HEK293T (cell line): ENCODE results near the gene TMEM121B.

ENCODE experiments used
- CTCF ChIA-PET: fragments of 350-600 bp; formaldehyde crosslinking; extraction: SDS; loops from one replicate; lab custom pipeline; 2021; ENCODE audit warnings: antibody characterized with exemption, inconsistent platforms; lab: Yijun Ruan, JAX
- POLR2A ChIA-PET: fragments of 350-600 bp; formaldehyde crosslinking; extraction: SDS; loops from one replicate; lab custom pipeline; 2020; ENCODE audit warnings: antibody characterized with exemption, inconsistent platforms; lab: Yijun Ruan, JAX
- DNase-seq: peaks from one replicate; pipeline ENCODE4 v3.0.0; 2012; ENCODE audit warnings: mixed read lengths; ENCODE audit errors: extremely low spot score
- ARNT ChIP-seq: fragments of 450-650 bp; IDR thresholded peaks from 2 replicates; pipeline ENCODE4 v1.6.1; 2017; ENCODE audit warnings: mild to moderate bottlenecking
- BHLHE40 ChIP-seq: fragments of 450-650 bp; IDR thresholded peaks from 2 replicates; pipeline ENCODE4 v1.6.1; 2016; ENCODE audit warnings: mild to moderate bottlenecking, moderate library complexity, borderline replicate concordance
- CTBP1 ChIP-seq: fragments of 450-650 bp; IDR thresholded peaks from 2 replicates; pipeline ENCODE4 v1.6.1; 2016; ENCODE audit warnings: borderline replicate concordance
- ELF4 ChIP-seq: fragments of 450-650 bp; IDR thresholded peaks from 2 replicates; pipeline ENCODE4 v1.6.1; 2017; ENCODE audit warnings: antibody characterized with exemption
- FOXA1 ChIP-seq: fragments of 450-650 bp; IDR thresholded peaks from 2 replicates; pipeline ENCODE4 v1.6.1; 2016; ENCODE audit warnings: mild to moderate bottlenecking
- FOXK2 ChIP-seq: fragments of 450-650 bp; IDR thresholded peaks from 2 replicates; pipeline ENCODE4 v1.6.1; 2016; ENCODE audit warnings: mild to moderate bottlenecking
- FOXM1 ChIP-seq: fragments of 450-650 bp; IDR thresholded peaks from 2 replicates; pipeline ENCODE4 v1.6.1; 2017; ENCODE audit warnings: mild to moderate bottlenecking, borderline replicate concordance
- HDGF ChIP-seq: fragments of 450-650 bp; IDR thresholded peaks from 2 replicates; pipeline ENCODE4 v1.6.1; 2017; ENCODE audit warnings: antibody characterized with exemption, borderline replicate concordance
- L3MBTL2 ChIP-seq: fragments of 450-650 bp; conservative IDR thresholded peaks from 2 replicates; pipeline ENCODE4 v1.6.1; 2016; ENCODE audit warnings: mild to moderate bottlenecking
- LEF1 ChIP-seq: fragments of 450-650 bp; IDR thresholded peaks from 2 replicates; pipeline ENCODE4 v1.6.1; 2017; ENCODE audit warnings: mild to moderate bottlenecking, borderline replicate concordance
- NFRKB ChIP-seq: fragments of 450-650 bp; IDR thresholded peaks from 2 replicates; pipeline ENCODE4 v1.6.1; 2016; ENCODE audit warnings: mild to moderate bottlenecking, moderate library complexity
- PKNOX1 ChIP-seq: fragments of 450-650 bp; IDR thresholded peaks from 2 replicates; pipeline ENCODE4 v1.6.1; 2016
- SP1 ChIP-seq: fragments of 450-650 bp; IDR thresholded peaks from 2 replicates; pipeline ENCODE4 v1.6.1; 2017
- SUZ12 ChIP-seq: fragments of 450-650 bp; IDR thresholded peaks from 2 replicates; pipeline ENCODE4 v1.6.1; 2016; ENCODE audit warnings: mild to moderate bottlenecking
- TARDBP ChIP-seq: fragments of 450-650 bp; IDR thresholded peaks from 2 replicates; pipeline ENCODE4 v1.6.1; 2016
- ZNF384 ChIP-seq: fragments of 450-650 bp; IDR thresholded peaks from 2 replicates; pipeline ENCODE4 v1.6.1; 2016

TMEM121B gene

GRCh38 chr22:17120711-17121232 lies 388 bp downstream of the TMEM121B start:
- ChIA-PET CTCF (no interaction called here), POLR2A (interaction anchor here (0.9 kb wide), 1 partner anchor 14 kb away, joined by 3 read pairs; no protein-coding TSS in a partner anchor)
- DNase-seq, result peak; percentile 52
- TF ChIP-seq SP1, result no peak
- TF ChIP-seq ARNT, result no peak
- TF ChIP-seq LEF1, result no peak
- TF ChIP-seq FOXM1, result no peak
- TF ChIP-seq L3MBTL2, result no peak
- TF ChIP-seq CTBP1, result no peak
- no peak for TF ChIP-seq ZNF384
- TF ChIP-seq TARDBP, result no peak
- TF ChIP-seq ELF4, result no peak
- no peak for TF ChIP-seq PKNOX1
- no peak for TF ChIP-seq FOXA1
- TF ChIP-seq SUZ12, result no peak
- no peak for TF ChIP-seq NFRKB
- TF ChIP-seq FOXK2, result no peak
- no peak for TF ChIP-seq BHLHE40
- TF ChIP-seq HDGF, result no peak

GRCh38 chr22:17120281-17120680 lies 879 bp downstream of the TMEM121B start:
- CTCF ChIA-PET, result interaction anchor here (0.7 to 1.2 kb wide), 2 partner anchors 8 to 52 kb away, joined by 3 to 4 read pairs; no protein-coding TSS in a partner anchor
- TF ChIP-seq TARDBP (no peak), FOXK2 (no peak), L3MBTL2 (no peak), SUZ12 (no peak), CTBP1 (no peak), PKNOX1 (no peak), BHLHE40 (no peak), ARNT (no peak), ZNF384 (no peak), FOXM1 (no peak), FOXA1 (no peak), NFRKB (no peak), LEF1 (no peak), HDGF (no peak), ELF4 (no peak), SP1 (no peak)
- POLR2A ChIA-PET, result interaction anchor here (1.6 kb wide), 1 partner anchor 51 kb away, joined by 8 read pairs; no protein-coding TSS in a partner anchor
- DNase-seq, result peak; percentile 67

GRCh38 chr22:17119481-17120202 lies 1.5 kb downstream of the TMEM121B start:
- ChIA-PET POLR2A (interaction anchor here (1.6 kb wide), 1 partner anchor 52 kb away, joined by 8 read pairs; no protein-coding TSS in a partner anchor), CTCF (interaction anchor here (0.7 to 1.2 kb wide), 2 partner anchors 9 to 53 kb away, joined by 3 to 4 read pairs; no protein-coding TSS in a partner anchor)
- no peak for TF ChIP-seq CTBP1
- TF ChIP-seq HDGF, result no peak
- TF ChIP-seq ELF4, result no peak
- TF ChIP-seq ZNF384, result no peak
- no peak for TF ChIP-seq FOXA1
- TF ChIP-seq PKNOX1, result no peak
- no peak for TF ChIP-seq SUZ12
- no peak for TF ChIP-seq BHLHE40
- no peak for TF ChIP-seq L3MBTL2
- no peak for TF ChIP-seq TARDBP
- TF ChIP-seq LEF1, result no peak
- TF ChIP-seq FOXM1, result no peak
- no peak for TF ChIP-seq ARNT
- no peak for TF ChIP-seq SP1
- no peak for TF ChIP-seq NFRKB
- TF ChIP-seq FOXK2, result no peak
- peak; percentile 60 for DNase-seq

- TF ChIP-seq TARDBP, result no peak
- no peak for TF ChIP-seq HDGF
- no peak for TF ChIP-seq L3MBTL2
- no peak for TF ChIP-seq FOXA1
- TF ChIP-seq LEF1, result no peak
- TF ChIP-seq ARNT, result no peak
- no peak for TF ChIP-seq NFRKB
- TF ChIP-seq BHLHE40, result no peak
- TF ChIP-seq CTBP1, result no peak
- TF ChIP-seq SUZ12, result no peak
- TF ChIP-seq ZNF384, result no peak
- no peak for TF ChIP-seq ELF4
- TF ChIP-seq FOXM1, result no peak
- TF ChIP-seq SP1, result no peak
- TF ChIP-seq FOXK2, result no peak
- TF ChIP-seq PKNOX1, result no peak
- CTCF ChIA-PET, result interaction anchor here (1.2 kb wide), 1 partner anchor 23 kb away, joined by 3 read pairs; no protein-coding TSS in a partner anchor
- POLR2A ChIA-PET, result no interaction called here
- no peak for DNase-seq
These were observed 2.8 kb downstream of the TMEM121B start for GRCh38 chr22:17118342-17118741.

GRCh38 chr22:17117890-17118289 lies 3.3 kb downstream of the TMEM121B start:
- no peak for DNase-seq
- POLR2A ChIA-PET, result no interaction called here
- CTCF ChIA-PET, result interaction anchor here (1.2 kb wide), 1 partner anchor 22 kb away, joined by 3 read pairs; no protein-coding TSS in a partner anchor
- no peak for TF ChIP-seq PKNOX1
- TF ChIP-seq SP1, result no peak
- TF ChIP-seq FOXM1, result no peak
- no peak for TF ChIP-seq ZNF384
- no peak for TF ChIP-seq SUZ12
- TF ChIP-seq FOXK2, result no peak
- no peak for TF ChIP-seq CTBP1
- no peak for TF ChIP-seq ARNT
- no peak for TF ChIP-seq NFRKB
- no peak for TF ChIP-seq LEF1
- no peak for TF ChIP-seq ELF4
- no peak for TF ChIP-seq L3MBTL2
- TF ChIP-seq TARDBP, result no peak
